Panc1 (cell line): ENCODE measurements around the gene TM2D1. TPM values are rescaled to one million over a fixed set of nuclear protein-coding genes. Genes with fewer than 3 reads are reported as not detected.
A peak's percentile ranks its signal among the peaks of the same experiment; 100 is the strongest.

Experiments
- ATAC-seq: fragments of 200-7000 bp; cut with Tn5 transposase; 2 replicates; pipeline ENCODE4 v1.9.1; 2020; ENCODE audit warnings: mild to moderate bottlenecking, moderate library complexity
- BruUV-seq: library from RNA; stranded (reverse); fragments of 400-500 nt; replicated peaks from 2 replicates; lab custom pipeline; 2021; lab: Mats Ljungman, UMichigan
- CTCF ChIA-PET: fragments of 300-600 bp; sonication (Branson Sonifier 250); formaldehyde crosslinking; loops from one replicate; lab custom pipeline; 2022; ENCODE audit warnings: antibody characterized with exemption; lab: Charles Lee
- POLR2A ChIA-PET: fragments of 300-600 bp; sonication (Branson Sonifier 250); formaldehyde crosslinking; loops from one replicate; lab custom pipeline; 2022; ENCODE audit warnings: antibody characterized with exemption; lab: Charles Lee
- DNase-seq: peaks from one replicate; pipeline ENCODE4 v3.0.0-alpha.2; 2010; ENCODE audit warnings: low read depth, low spot score
- H3K27ac ChIP-seq: 2 replicates; pipeline ENCODE4 v1.5.1; 2011; ENCODE audit warnings: mild to moderate bottlenecking, low read length, inconsistent platforms
- H3K27me3 ChIP-seq: fragments of 200-500 bp; sonication (Bioruptor generic); 2 replicates; pipeline ENCODE4 v1.6.0; 2014; ENCODE audit warnings: low read length, inconsistent platforms; ENCODE audit not compliant: control insufficient read depth, insufficient read depth
- H3K36me3 ChIP-seq: fragments of 200-500 bp; sonication (Bioruptor generic); 2 replicates; pipeline ENCODE4 v1.5.1; 2014; ENCODE audit warnings: inconsistent platforms, mild to moderate bottlenecking, low read length, moderate library complexity; ENCODE audit not compliant: control insufficient read depth, insufficient read depth
- H3K4me1 ChIP-seq: 2 replicates; pipeline ENCODE4 v1.5.1; 2011; ENCODE audit warnings: inconsistent platforms, mild to moderate bottlenecking, low read length, moderate library complexity; ENCODE audit not compliant: control insufficient read depth, insufficient read depth
- H3K4me3 ChIP-seq, 2 experiments: 2 replicates each; pipeline ENCODE4 v1.5.1; 2011 to 2012; ENCODE audit warnings: low read depth in 2 of 2, low read length in 2 of 2, mild to moderate bottlenecking in 2 of 2, inconsistent platforms in 1 of 2, moderate library complexity in 1 of 2
- H3K9me3 ChIP-seq: fragments of 200-500 bp; sonication (Bioruptor generic); 2 replicates; pipeline ENCODE4 v1.5.1; 2014; ENCODE audit warnings: low read depth, mild to moderate bottlenecking, inconsistent platforms, low read length, moderate library complexity; ENCODE audit not compliant: control insufficient read depth, insufficient read depth
- POLR2AphosphoS5 ChIP-seq: IDR thresholded peaks from 2 replicates; pipeline ENCODE4 v1.6.1; 2012; ENCODE audit warnings: mild to moderate bottlenecking, low read depth, low read length, moderate library complexity
- SIN3A ChIP-seq: IDR thresholded peaks from 2 replicates; pipeline ENCODE4 v1.6.1; 2012; ENCODE audit warnings: low read depth, mild to moderate bottlenecking, low read length, moderate library complexity, borderline replicate concordance; ENCODE audit not compliant: insufficient read depth
- TCF7L2 ChIP-seq: IDR thresholded peaks from 2 replicates; pipeline ENCODE4 v1.6.1; 2011; ENCODE audit warnings: mild to moderate bottlenecking, low read depth, low read length, inconsistent platforms
- in situ Hi-C: cut with HindIII; loops from 2 replicates; pipeline ENCODE4 v1.10.0; 2016; ENCODE audit warnings: low sequenced_read_pairs, low pct_unique_long_range_greater_than_20kb
- intact Hi-C: fragments of 100-400 bp; cut with micrococcal nuclease; formaldehyde crosslinking; loops from one replicate; pipeline ENCODE4 v1.10.0; 2022; ENCODE audit not compliant: unreplicated experiment
- total RNA-seq: library from RNA; stranded (reverse); gene quantifications from one replicate; pipeline ENCODE4 v1.2.1, GENCODE V29; 2021; ENCODE audit not compliant: unreplicated experiment
- TF ChIP-seq, protein P1 (sequence below), 2 experiments: IDR thresholded peaks; 2 replicates each; pipeline ENCODE4 v1.6.1; 2011 to 2012; ENCODE audit warnings: low read depth in 2 of 2, control low read depth in 1 of 2, low read length in 1 of 2, mild to moderate bottlenecking in 1 of 2, moderate library complexity in 1 of 2; ENCODE audit not compliant: insufficient read depth in 1 of 2
- TF ChIP-seq, protein P2 (sequence below): fragments of 450-650 bp; IDR thresholded peaks from 2 replicates; pipeline ENCODE4 v1.5.1; 2017; ENCODE audit warnings: mild to moderate bottlenecking

The TM2D1 gene
- total RNA-seq, 1 experiment from 2014 or later: 43.2 TPM

- DNase-seq (no peak), ATAC-seq (no peak)
- BruUV-seq: no TSS peak
- CTCF ChIA-PET: no interaction called here
- no peaks in the 10 kb centered on the region for H3K36me3 ChIP-seq
- peaks cover 34% of the 10 kb centered on the region for H3K4me1 ChIP-seq
- H3K27me3 ChIP-seq: no peaks in the 10 kb centered on the region
- H3K9me3 ChIP-seq: no peaks in the 10 kb centered on the region
- H3K27ac ChIP-seq: no peak overlapping the region
- no peak for TF ChIP-seq POLR2AphosphoS5
- TF ChIP-seq, protein P1, sequence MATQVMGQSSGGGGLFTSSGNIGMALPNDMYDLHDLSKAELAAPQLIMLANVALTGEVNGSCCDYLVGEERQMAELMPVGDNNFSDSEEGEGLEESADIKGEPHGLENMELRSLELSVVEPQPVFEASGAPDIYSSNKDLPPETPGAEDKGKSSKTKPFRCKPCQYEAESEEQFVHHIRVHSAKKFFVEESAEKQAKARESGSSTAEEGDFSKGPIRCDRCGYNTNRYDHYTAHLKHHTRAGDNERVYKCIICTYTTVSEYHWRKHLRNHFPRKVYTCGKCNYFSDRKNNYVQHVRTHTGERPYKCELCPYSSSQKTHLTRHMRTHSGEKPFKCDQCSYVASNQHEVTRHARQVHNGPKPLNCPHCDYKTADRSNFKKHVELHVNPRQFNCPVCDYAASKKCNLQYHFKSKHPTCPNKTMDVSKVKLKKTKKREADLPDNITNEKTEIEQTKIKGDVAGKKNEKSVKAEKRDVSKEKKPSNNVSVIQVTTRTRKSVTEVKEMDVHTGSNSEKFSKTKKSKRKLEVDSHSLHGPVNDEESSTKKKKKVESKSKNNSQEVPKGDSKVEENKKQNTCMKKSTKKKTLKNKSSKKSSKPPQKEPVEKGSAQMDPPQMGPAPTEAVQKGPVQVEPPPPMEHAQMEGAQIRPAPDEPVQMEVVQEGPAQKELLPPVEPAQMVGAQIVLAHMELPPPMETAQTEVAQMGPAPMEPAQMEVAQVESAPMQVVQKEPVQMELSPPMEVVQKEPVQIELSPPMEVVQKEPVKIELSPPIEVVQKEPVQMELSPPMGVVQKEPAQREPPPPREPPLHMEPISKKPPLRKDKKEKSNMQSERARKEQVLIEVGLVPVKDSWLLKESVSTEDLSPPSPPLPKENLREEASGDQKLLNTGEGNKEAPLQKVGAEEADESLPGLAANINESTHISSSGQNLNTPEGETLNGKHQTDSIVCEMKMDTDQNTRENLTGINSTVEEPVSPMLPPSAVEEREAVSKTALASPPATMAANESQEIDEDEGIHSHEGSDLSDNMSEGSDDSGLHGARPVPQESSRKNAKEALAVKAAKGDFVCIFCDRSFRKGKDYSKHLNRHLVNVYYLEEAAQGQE (IDR thresholded peaks at IDR 0.05; ENCODE audit: insufficient read depth in 1 of 2, low read depth in 2 of 2, low read length in 1 of 2): no peak
- TF ChIP-seq, protein P2, sequence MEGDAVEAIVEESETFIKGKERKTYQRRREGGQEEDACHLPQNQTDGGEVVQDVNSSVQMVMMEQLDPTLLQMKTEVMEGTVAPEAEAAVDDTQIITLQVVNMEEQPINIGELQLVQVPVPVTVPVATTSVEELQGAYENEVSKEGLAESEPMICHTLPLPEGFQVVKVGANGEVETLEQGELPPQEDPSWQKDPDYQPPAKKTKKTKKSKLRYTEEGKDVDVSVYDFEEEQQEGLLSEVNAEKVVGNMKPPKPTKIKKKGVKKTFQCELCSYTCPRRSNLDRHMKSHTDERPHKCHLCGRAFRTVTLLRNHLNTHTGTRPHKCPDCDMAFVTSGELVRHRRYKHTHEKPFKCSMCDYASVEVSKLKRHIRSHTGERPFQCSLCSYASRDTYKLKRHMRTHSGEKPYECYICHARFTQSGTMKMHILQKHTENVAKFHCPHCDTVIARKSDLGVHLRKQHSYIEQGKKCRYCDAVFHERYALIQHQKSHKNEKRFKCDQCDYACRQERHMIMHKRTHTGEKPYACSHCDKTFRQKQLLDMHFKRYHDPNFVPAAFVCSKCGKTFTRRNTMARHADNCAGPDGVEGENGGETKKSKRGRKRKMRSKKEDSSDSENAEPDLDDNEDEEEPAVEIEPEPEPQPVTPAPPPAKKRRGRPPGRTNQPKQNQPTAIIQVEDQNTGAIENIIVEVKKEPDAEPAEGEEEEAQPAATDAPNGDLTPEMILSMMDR: no peak
- TF ChIP-seq SIN3A: no peak
- intact Hi-C loops: no loop called here
- H3K4me3 ChIP-seq: no peak overlapping the region
- POLR2A ChIA-PET: no interaction called here
- in situ Hi-C loops: no loop called here
These were observed 23.6 kb upstream of the TM2D1 start for GRCh38 chr1:61748566-61748965.

- ChIA-PET POLR2A (no interaction called here), CTCF (no interaction called here)
- intact Hi-C loops: no loop called here
- H3K27ac ChIP-seq: peak overlapping the region; percentile 82
- TF ChIP-seq, protein P2: no peak
- TF ChIP-seq TCF7L2 (no peak), POLR2AphosphoS5 (no peak), SIN3A (no peak)
- TF ChIP-seq, protein P1 (IDR thresholded peaks at IDR 0.05; ENCODE audit: insufficient read depth in 1 of 2, low read depth in 2 of 2, low read length in 1 of 2): no peak
- in situ Hi-C loops: no loop called here
- ATAC-seq: no peak
- no peaks in the 10 kb centered on the region for H3K9me3 ChIP-seq
- peaks cover 34% of the 10 kb centered on the region for H3K4me1 ChIP-seq
- H3K4me3 ChIP-seq: no peak overlapping the region
- DNase-seq: no peak
- BruUV-seq: no TSS peak
- no peaks in the 10 kb centered on the region for H3K36me3 ChIP-seq
- H3K27me3 ChIP-seq: no peaks in the 10 kb centered on the region
These were observed 21.9 kb upstream of the TM2D1 start for GRCh38 chr1:61746813-61747212.
